SK-N-MC (cell line): Measurements from ENCODE around the gene GLRX2.

Experiments
- EZH2 ChIP-seq: fragments of 200-600 bp; sonication (generic); IDR thresholded peaks from one replicate; pipeline ENCODE4 v1.6.1; 2017; ENCODE audit warnings: antibody characterized with exemption
- POLR2AphosphoS5 ChIP-seq: IDR thresholded peaks from 2 replicates; pipeline ENCODE4 v1.6.1; 2012; ENCODE audit warnings: mild to moderate bottlenecking, low read depth, low read length, borderline replicate concordance

DNA sequence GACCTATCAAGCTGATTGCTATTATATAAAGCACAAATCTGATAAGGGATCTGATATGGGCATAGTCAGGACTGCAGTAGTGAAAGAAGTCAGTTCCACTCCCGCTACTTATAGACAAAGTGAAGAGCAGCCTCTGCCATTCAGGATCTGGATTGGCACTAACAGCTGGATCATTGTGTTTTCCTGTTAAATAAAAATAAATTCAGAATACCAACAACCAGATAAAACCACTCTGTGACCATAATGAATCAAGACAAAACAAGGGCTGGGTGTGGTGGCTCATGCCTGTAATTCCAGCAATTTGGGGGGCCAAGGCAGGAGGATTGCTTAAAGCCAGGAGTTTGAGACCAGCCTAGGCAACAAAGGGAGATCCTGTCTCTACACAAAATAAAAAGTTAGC is 5.0 kb upstream of the GLRX2 start:
- no peak for TF ChIP-seq EZH2
- no peak for TF ChIP-seq POLR2AphosphoS5
